Heart right ventricle (tissue), 16 donors: Measurements from ENCODE around the gene TRIM40. TPM values are rescaled to one million over a fixed set of nuclear protein-coding genes. Genes with fewer than 3 reads are reported as not detected.

ENCODE experiments used
- ATAC-seq, 8 donors: fragments of 200-7000 bp; cut with Tn5 transposase; one replicate each; pipeline ENCODE4 v1.9.1; 2020; ENCODE audit warnings: mild to moderate bottlenecking in 8 of 8, moderate library complexity in 8 of 8, moderate number of reproducible peaks in 1 of 8
- DNase-seq, 2 donors: peaks; one replicate each; pipeline ENCODE4 v3.0.0-alpha.2; 2020
- H3K27ac ChIP-seq, 10 donors: fragments of 200-600 bp; sonication (generic) in 2 of 10; one replicate each; pipeline versions ENCODE4 v1.5.0 to v1.8.0; 2020 to 2022; ENCODE audit warnings: mild to moderate bottlenecking in 3 of 10
- H3K27me3 ChIP-seq, 7 donors: fragments of 200-600 bp; one replicate each; pipeline ENCODE4 v1.8.0; 2021 to 2022; ENCODE audit warnings: mild to moderate bottlenecking in 2 of 7
- H3K36me3 ChIP-seq, 9 donors: fragments of 200-600 bp; sonication (generic) in 1 of 9; one replicate each; pipeline versions ENCODE4 v1.5.0 to v1.8.0; 2020 to 2022; ENCODE audit warnings: mild to moderate bottlenecking in 2 of 9
- H3K4me1 ChIP-seq, 9 donors: fragments of 200-600 bp; sonication (generic) in 1 of 9; one replicate each; pipeline versions ENCODE4 v1.5.0 to v1.8.0; 2020 to 2022; ENCODE audit warnings: mild to moderate bottlenecking in 4 of 9
- H3K4me3 ChIP-seq, 10 donors: fragments of 200-600 bp; sonication (generic) in 2 of 10; one replicate each; pipeline versions ENCODE4 v1.5.0 to v1.8.0; 2020 to 2022; ENCODE audit warnings: mild to moderate bottlenecking in 7 of 10, moderate library complexity in 2 of 10
- H3K9me3 ChIP-seq, 11 donors: fragments of 200-600 bp in 10 of 11; sonication (generic) in 2 of 11; one replicate each; pipeline versions ENCODE4 v1.5.0 to v1.8.0; 2013 to 2022; ENCODE audit warnings: mild to moderate bottlenecking in 2 of 11, control low read depth in 1 of 11, moderate library complexity in 1 of 11
- WGBS, 2 donors: extraction: QIAGEN DNeasy Blood & Tissue Kit; methylation state at CpG; one replicate each; pipeline ENCODE4 v1.1.7; 2013; ENCODE audit warnings: inconsistent platforms in 1 of 2; 5-methylcytosine and 5-hydroxymethylcytosine counted together
- intact Hi-C, 10 donors: fragments of 100-400 bp; cut with DNase I; formaldehyde crosslinking; loops; one replicate each; pipeline versions ENCODE4 v1.11.1 to v1.14.2; 2022
- polyA plus RNA-seq, 2 donors: library from polyadenylated mRNA; stranded (reverse); fragments of 200-250 nt; gene quantifications; one replicate each; pipeline ENCODE4 v1.2.3, GENCODE V29; 2013
- total RNA-seq, 10 donors: library from RNA; stranded (reverse); fragmentation: NEBNext Ultra II Directional in 3 of 10; extraction: Animal tissue kit (Norgen Biotek cat#: 25700) in 3 of 10; gene quantifications; one replicate each; pipeline versions ENCODE4 v1.2.1 to v1.2.4, GENCODE V29; 2021 to 2023
- TF ChIP-seq, protein P1 (sequence below), 9 donors: fragments of 200-600 bp; sonication (generic) in 2 of 9; IDR thresholded peaks; one replicate each; pipeline versions ENCODE4 v1.5.0 to v1.8.0; 2021 to 2022; ENCODE audit warnings: antibody characterized with exemption in 9 of 9, mild to moderate bottlenecking in 5 of 9, moderate library complexity in 1 of 9
- donor health status: Arrhythmogenic right ventricular cardiomyopathy.
- donor health status: ischemic (EF 13 %, LVEDD 7.1; RV severe dilation, severe dysfunction).
- donor health status: healthy with polysubstance abuse.
- donor health status: DM: no; HTN: yes; CAD: no.
- donor health status: DM: no; HTN: no; CAD: no.
- donor health status: ischemic (EF 25% LVEDD 6.9; RV normal size, moderate dysfunction).
- donor health status: ischemic (EF 25% LVEDD 5.7; RV mildly dilated, moderate dysfunction).
- donor health status: healthy.
- donor health status: DM: yes; HTN: yes; CAD: no.
- donor health status: Ischemic cardiomyopathy.
- donor health status: ischemic (EF 35%, LVEDD 5.7; RV mildly dilated, moderate dysfunction).
- donor health status: nonischemic (EF 11% LVEDD 7.7; RV severe dilation, severe dysfunction).
- donor health status: DM: yes; HTN: yes; CAD: no.
- donor health status: PGD.
- donor health status: ischemic (EF 29% LVEDD 5.4; RV normal size, mild dysfunction).
- donor health status: nonischemic (EF 23%, LVEDD 6.1; RV moderate dilation, normal function).

Gene TRIM40
- total and polyA plus RNA-seq, 12 donors: not detected

- Histone ChIP-seq H3K27ac (no peak overlapping the region), H3K9me3 (no peaks in the 10 kb centered on the region), H3K4me3 (peak overlapping the region in 8 of 10 donors; percentile 1 to 20 (median 14)), H3K36me3 (no peaks in the 10 kb centered on the region), H3K4me1 (peaks cover 0 to 10% (median 9%) of the 10 kb centered on the region in 9 donors), H3K27me3 (peaks cover 7 to 99% (median 81%) of the 10 kb centered on the region in 7 donors)
- intact Hi-C loops: loop anchor here in 3 of 10 donors (5.0 kb wide), 1 partner anchor 70 kb away; no protein-coding TSS in a partner anchor
- 1 to 4% methylated on average over 62 of the region's 62 CpGs for WGBS, 2 donors
- TF ChIP-seq, protein P1, sequence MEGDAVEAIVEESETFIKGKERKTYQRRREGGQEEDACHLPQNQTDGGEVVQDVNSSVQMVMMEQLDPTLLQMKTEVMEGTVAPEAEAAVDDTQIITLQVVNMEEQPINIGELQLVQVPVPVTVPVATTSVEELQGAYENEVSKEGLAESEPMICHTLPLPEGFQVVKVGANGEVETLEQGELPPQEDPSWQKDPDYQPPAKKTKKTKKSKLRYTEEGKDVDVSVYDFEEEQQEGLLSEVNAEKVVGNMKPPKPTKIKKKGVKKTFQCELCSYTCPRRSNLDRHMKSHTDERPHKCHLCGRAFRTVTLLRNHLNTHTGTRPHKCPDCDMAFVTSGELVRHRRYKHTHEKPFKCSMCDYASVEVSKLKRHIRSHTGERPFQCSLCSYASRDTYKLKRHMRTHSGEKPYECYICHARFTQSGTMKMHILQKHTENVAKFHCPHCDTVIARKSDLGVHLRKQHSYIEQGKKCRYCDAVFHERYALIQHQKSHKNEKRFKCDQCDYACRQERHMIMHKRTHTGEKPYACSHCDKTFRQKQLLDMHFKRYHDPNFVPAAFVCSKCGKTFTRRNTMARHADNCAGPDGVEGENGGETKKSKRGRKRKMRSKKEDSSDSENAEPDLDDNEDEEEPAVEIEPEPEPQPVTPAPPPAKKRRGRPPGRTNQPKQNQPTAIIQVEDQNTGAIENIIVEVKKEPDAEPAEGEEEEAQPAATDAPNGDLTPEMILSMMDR (IDR thresholded peaks at IDR 0.05): no peak
- ATAC-seq (peak in 4 of 8 donors; percentile 28 to 67 (median 41)), DNase-seq (no peak)
Observed at GRCh38 chr6:30171677-30172471, 35.9 kb downstream of the TRIM40 start.

DNA sequence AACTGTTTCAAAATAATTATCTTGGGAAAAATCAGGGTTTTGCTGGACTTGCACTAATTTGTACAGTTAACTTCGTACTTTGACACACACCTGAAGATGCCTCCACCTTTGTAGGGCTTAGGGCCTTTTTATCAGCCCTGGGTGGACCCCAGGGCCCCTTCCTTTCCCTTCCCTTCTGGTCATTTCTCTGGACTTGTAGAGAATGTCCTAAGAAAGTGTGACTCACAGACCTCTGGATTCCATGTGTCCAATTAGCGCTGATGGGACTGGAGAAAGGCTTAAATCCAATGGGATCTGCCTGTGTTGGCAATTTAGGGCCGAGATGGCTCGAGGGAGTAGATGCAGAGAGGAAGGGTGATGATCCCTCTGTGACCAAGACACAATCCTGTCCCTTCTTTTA, 36.7 kb downstream of the TRIM40 start:
- H3K9me3 ChIP-seq: no peaks in the 10 kb centered on the region
- H3K4me1 ChIP-seq: peaks cover 0 to 10% (median 9%) of the 10 kb centered on the region in 9 donors
- H3K36me3 ChIP-seq: no peaks in the 10 kb centered on the region
- ATAC-seq: no peak
- no peak overlapping the region for H3K4me3 ChIP-seq
- WGBS, 2 donors: 79 to 84% methylated on average over 4 of the region's 4 CpGs
- DNase-seq: no peak
- H3K27ac ChIP-seq: no peak overlapping the region
- TF ChIP-seq, protein P1 (IDR thresholded peaks at IDR 0.05): no peak
- H3K27me3 ChIP-seq: peaks cover 7 to 99% (median 81%) of the 10 kb centered on the region in 7 donors
- intact Hi-C loops: loop anchor here in 3 of 10 donors (5.0 kb wide), 1 partner anchor 70 kb away; no protein-coding TSS in a partner anchor

DNA sequence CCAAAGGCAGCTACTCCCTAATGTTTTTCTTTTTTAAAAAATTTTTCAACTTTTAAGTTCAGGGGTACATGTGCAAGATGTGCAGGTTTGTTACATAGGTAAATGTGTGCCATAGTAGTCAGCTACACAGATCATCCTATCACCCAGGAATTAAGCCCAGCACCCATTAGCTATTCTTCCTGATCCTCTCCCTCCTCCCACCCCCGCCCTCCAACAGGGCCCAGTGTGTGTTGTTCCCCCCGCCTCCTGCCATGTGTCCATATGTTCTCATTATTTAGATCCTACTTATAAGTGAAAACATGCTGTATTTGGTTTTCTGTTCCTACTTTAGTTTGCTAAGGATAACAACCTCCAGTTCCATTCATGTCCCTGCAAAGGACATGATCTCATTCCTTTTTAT, 39.8 kb downstream of the TRIM40 start:
- TF ChIP-seq, protein P1 (IDR thresholded peaks at IDR 0.05): no peak
- no peak overlapping the region for H3K4me3 ChIP-seq
- peaks cover 0 to 18% (median 6%) of the 10 kb centered on the region in 11 donors for H3K9me3 ChIP-seq
- peaks cover 0 to 10% (median 9%) of the 10 kb centered on the region in 9 donors for H3K4me1 ChIP-seq
- H3K27me3 ChIP-seq: peaks cover 7 to 90% (median 69%) of the 10 kb centered on the region in 7 donors
- DNase-seq: no peak
- no peak overlapping the region for H3K27ac ChIP-seq
- intact Hi-C loops: no loop called here
- 74 to 81% methylated on average over 2 of the region's 2 CpGs for WGBS, 2 donors
- H3K36me3 ChIP-seq: no peaks in the 10 kb centered on the region
- ATAC-seq: no peak

GRCh38 chr6:30178837-30179236, 42.9 kb downstream of the TRIM40 start:
- H3K36me3 ChIP-seq: no peaks in the 10 kb centered on the region
- TF ChIP-seq, protein P1 (IDR thresholded peaks at IDR 0.05): no peak
- no peaks in the 10 kb centered on the region for H3K4me1 ChIP-seq
- DNase-seq (no peak), ATAC-seq (no peak)
- intact Hi-C loops: no loop called here
- no peak overlapping the region for H3K27ac ChIP-seq
- H3K4me3 ChIP-seq: no peak overlapping the region
- H3K9me3 ChIP-seq: peaks cover 0 to 18% (median 6%) of the 10 kb centered on the region in 11 donors
- H3K27me3 ChIP-seq: peaks cover 0 to 60% (median 38%) of the 10 kb centered on the region in 7 donors
- WGBS, 2 donors: 0 to 39% methylated on average over 1 of the region's 1 CpG
